Natural killer cell treated with Interleukin-12 subunit alpha and Interleukin-12 subunit beta and Interleukin-15 and Interleukin-18, amount 100 ng/mL, for 72 hours (primary cell): Measurements from ENCODE around the gene C10orf95. TPM values are rescaled to one million over a fixed set of nuclear protein-coding genes. Genes with fewer than 3 reads are reported as not detected.
A peak's percentile ranks its signal among the peaks of the same experiment; 100 is the strongest.

Source experiments
- ATAC-seq, 2 donors: fragments of 150-1000 bp; cut with Tn5 transposase in 1 of 2; sonication (Bioruptor Pico), chemical (Tn5 transposase) in 1 of 2; 2 replicates each; pipeline ENCODE4 v1.10.0; 2021
- DNase-seq: peaks from one replicate; pipeline ENCODE4 v3.0.0; 2022; ENCODE audit warnings: low spot score
- H3K27ac Mint-ChIP-seq, 2 donors: 1 replicate in 1 of 2; 2 replicates in 1 of 2; pipeline ENCODE4 v1.8.0; 2022; ENCODE audit warnings: mixed read lengths in 2 of 2, mild to moderate bottlenecking in 1 of 2, moderate library complexity in 1 of 2
- H3K27me3 Mint-ChIP-seq, 2 donors: 1 replicate in 1 of 2; 2 replicates in 1 of 2; pipeline ENCODE4 v1.8.0; 2022; ENCODE audit warnings: mixed read lengths in 2 of 2
- H3K36me3 Mint-ChIP-seq: one replicate; pipeline ENCODE4 v1.8.0; 2022; ENCODE audit warnings: mixed read lengths
- H3K4me1 Mint-ChIP-seq, 2 donors: 1 replicate in 1 of 2; 2 replicates in 1 of 2; pipeline ENCODE4 v1.8.0; 2022; ENCODE audit warnings: low read depth in 2 of 2, mixed read lengths in 2 of 2, mild to moderate bottlenecking in 1 of 2
- H3K4me3 Mint-ChIP-seq: one replicate; pipeline ENCODE4 v1.8.0; 2022; ENCODE audit warnings: mixed read lengths
- H3K9me3 Mint-ChIP-seq: 2 replicates; pipeline ENCODE4 v1.8.0; 2022; ENCODE audit warnings: mixed read lengths
- total RNA-seq, 2 donors: library from RNA; stranded (reverse); gene quantifications; one replicate each; pipeline ENCODE4 v1.2.3, GENCODE V29; 2022

Gene C10orf95
- total RNA-seq, 2 donors from 2014 or later: 0.98 TPM; not detected in 1

DNA sequence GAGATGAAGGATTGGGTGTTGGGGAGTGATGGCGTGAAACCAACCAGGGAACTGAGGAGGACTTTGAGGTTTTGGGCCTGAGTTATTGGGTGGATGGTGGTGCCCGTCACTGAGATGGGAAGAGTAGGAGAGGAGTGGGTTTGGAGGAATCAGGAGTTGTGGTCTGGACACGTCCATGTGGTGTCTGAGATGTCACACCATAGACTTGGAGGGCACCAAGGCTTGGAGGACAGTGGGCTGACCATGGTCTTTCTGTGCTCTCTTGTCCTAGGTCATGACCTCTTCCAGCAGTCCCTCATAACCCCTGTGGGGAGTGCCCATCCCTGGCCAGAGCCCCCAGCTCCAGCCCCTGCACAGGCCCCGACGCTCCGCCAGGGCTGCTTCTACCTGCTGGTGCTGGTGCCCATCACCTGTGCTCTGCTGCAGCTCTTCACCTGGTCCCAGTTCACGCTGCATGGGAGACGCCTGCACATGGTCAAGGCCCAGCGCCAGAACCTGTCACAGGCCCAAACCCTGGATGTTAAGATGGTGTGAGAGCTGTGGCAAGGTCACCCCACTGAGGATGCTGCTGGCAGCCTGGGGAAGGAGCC lies 24.2 kb upstream of the C10orf95 start:
- Mint-ChIP-seq H3K27ac (peak overlapping the region in 1 of 2 donors; percentile 16), H3K4me3 (no peak overlapping the region), H3K4me1 (peaks cover 11 to 18% of the 10 kb centered on the region in 2 donors), H3K36me3 (no peaks in the 10 kb centered on the region), H3K9me3 (no peaks in the 10 kb centered on the region), H3K27me3 (no peaks in the 10 kb centered on the region)
- ATAC-seq (no peak), DNase-seq (no peak)

DNA sequence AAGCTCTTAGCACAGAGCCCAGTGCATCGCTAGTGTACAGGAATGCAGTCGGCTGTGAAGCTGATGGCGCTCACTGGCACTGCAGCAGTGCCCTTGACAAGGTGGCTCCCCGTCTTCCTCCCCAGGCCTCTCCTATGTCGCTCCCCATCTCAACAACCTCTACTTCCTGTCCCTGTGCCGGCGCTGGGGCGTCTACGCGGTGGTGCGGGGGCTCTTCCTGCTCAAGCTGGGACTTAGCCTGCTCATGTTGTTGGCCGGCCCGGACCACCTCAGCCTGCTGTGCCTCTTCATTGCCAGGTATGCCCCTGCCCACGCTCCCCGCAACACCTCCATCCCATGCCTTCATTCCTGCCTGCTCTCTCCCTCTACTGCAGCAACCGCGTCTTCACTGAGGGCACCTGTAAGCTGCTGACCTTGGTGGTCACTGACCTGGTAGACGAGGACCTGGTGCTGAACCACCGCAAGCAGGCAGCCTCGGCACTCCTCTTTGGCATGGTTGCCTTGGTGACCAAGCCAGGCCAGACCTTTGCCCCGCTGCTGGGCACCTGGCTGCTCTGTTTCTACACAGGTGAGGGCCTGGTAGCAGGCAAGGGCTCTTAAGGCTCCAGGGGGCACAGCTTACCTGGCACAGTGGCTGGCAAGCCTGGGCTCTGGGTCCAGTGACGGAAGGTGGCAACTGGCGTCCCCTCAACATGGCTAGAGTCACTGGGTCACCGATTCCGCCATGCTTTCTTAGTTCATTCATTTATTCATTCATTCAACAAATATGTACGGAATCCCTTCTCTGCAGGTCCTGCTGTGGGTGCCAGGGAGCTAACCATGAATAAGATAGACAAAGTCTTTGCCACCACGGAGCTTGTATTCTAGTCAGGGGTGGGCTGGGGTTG lies 22.3 kb upstream of the C10orf95 start:
- no peaks in the 10 kb centered on the region for H3K36me3 Mint-ChIP-seq
- no peak overlapping the region for H3K4me3 Mint-ChIP-seq
- H3K27ac Mint-ChIP-seq: peak overlapping the region; percentile 40 to 52
- no peak for DNase-seq
- no peaks in the 10 kb centered on the region for H3K9me3 Mint-ChIP-seq
- no peak for ATAC-seq
- H3K27me3 Mint-ChIP-seq: no peaks in the 10 kb centered on the region
- H3K4me1 Mint-ChIP-seq: peaks cover 14 to 19% of the 10 kb centered on the region in 2 donors

DNA sequence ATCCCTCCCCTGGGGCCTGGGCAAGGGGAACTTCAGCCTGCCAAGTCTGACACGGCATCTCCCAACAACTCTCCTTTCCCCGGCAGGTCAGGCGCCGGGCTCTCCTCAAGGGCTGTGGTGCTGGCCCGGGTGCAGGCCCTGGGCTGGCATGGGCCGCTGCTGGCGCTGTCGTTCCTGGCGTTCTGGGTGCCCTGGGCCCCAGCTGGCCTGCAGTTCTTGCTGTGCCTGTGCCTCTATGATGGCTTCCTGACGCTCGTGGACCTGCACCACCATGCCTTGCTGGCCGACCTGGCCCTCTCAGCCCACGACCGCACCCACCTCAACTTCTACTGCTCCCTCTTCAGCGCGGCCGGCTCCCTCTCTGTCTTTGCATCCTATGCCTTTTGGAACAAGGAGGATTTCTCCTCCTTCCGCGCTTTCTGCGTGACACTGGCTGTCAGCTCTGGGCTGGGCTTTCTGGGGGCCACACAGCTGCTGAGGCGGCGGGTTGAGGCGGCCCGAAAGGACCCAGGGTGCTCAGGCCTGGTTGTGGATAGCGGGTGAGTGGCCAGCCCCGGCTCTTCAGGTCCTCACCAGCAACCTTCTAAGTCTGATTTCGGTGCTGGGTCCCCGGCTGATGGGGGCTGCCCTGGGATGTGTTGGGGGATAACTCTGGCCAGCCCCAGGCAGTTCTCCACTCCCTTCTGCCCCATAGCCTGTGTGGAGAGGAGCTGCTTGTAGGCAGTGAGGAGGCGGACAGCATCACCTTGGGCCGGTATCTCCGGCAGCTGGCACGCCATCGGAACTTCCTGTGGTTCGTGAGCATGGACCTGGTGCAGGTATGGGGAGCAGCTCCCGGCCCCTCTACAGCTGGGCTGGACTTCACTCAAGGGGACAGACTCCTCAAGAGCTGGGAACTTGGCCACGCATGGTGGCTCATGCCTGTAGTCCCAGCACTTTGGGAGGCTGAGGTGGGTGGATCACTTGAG lies 19.5 kb upstream of the C10orf95 start:
- no peak overlapping the region for H3K27ac Mint-ChIP-seq
- no peak overlapping the region for H3K4me3 Mint-ChIP-seq
- ATAC-seq: no peak
- no peaks in the 10 kb centered on the region for H3K36me3 Mint-ChIP-seq
- DNase-seq: no peak
- peaks cover 13 to 22% of the 10 kb centered on the region in 2 donors for H3K4me1 Mint-ChIP-seq
- H3K27me3 Mint-ChIP-seq: no peaks in the 10 kb centered on the region
- H3K9me3 Mint-ChIP-seq: no peaks in the 10 kb centered on the region

DNA sequence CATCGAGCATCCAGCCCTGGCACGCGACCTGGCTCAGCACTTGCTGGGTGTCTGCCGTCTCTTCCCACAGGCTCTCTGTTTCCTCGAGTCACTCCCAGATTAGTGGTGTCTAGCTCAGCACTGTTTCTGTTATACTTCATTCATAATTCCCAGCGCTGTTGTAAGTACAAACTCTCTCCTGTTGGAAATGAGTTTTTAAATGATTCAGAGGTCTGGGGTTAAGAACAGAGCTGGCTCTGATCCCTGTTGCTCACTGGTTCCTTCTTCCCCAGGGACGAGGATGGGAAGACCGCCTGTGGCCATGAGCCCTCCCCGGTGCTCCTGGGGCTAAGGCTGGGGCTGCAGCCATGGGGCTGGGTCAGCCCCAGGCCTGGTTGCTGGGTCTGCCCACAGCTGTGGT lies 17.3 kb upstream of the C10orf95 start:
- DNase-seq (no peak), ATAC-seq (peak in 1 of 2 donors; percentile 13)
- Mint-ChIP-seq H3K4me1 (peaks cover 8 to 18% of the 10 kb centered on the region in 2 donors), H3K36me3 (no peaks in the 10 kb centered on the region), H3K9me3 (no peaks in the 10 kb centered on the region), H3K27me3 (no peaks in the 10 kb centered on the region), H3K4me3 (no peak overlapping the region), H3K27ac (peak overlapping the region in 1 of 2 donors; percentile 70)

DNA sequence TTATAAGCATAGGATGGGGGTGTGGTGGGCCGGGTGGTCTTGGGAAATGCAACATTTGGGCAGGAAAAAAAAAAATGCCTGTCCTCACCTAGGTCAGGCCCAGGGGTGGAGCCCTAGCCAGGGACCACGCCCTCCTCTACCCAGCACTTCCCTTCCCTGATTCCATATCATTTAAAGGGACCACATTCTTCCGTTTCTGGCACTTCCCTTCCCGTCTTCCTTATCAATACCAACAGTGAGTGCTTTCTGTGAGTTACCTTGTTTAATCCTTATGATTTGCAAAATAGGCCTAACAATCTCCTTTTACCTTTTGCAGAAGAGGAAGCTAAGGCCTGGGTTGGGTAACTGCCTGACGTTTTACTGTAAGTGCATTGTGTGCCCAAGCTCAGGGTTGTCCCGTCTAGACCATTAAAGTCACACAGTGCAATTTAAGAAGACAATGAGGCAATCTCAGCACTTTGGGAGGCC lies 16.7 kb upstream of the C10orf95 start:
- H3K4me1 Mint-ChIP-seq: peaks cover 8 to 15% of the 10 kb centered on the region in 2 donors
- no peak overlapping the region for H3K4me3 Mint-ChIP-seq
- no peaks in the 10 kb centered on the region for H3K27me3 Mint-ChIP-seq
- DNase-seq (no peak), ATAC-seq (no peak)
- H3K9me3 Mint-ChIP-seq: no peaks in the 10 kb centered on the region
- H3K27ac Mint-ChIP-seq: no peak overlapping the region
- H3K36me3 Mint-ChIP-seq: no peaks in the 10 kb centered on the region

DNA sequence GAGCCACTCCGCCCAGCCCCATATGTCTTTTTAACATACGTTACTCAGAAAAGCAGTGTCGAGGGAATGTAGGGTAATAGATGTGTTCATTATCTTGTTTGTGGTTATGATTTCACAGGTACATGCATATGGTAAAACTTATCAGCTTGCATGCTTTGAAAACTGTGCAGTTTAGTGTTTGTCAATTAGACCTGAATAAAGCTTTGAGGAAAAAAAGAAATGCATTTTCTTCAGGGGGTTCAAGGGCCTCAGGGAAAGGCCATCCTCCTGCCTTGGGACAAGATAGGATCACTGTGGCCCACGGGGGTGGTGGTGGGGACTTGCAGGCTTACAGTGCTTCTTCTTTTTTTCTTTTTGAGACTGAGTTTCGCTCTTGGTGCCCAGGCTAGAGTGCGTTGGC lies 16.0 kb upstream of the C10orf95 start:
- Mint-ChIP-seq H3K27me3 (no peaks in the 10 kb centered on the region), H3K4me1 (peaks cover 14 to 18% of the 10 kb centered on the region in 2 donors), H3K36me3 (no peaks in the 10 kb centered on the region), H3K27ac (no peak overlapping the region), H3K9me3 (no peaks in the 10 kb centered on the region), H3K4me3 (no peak overlapping the region)
- ATAC-seq: no peak
- no peak for DNase-seq

DNA sequence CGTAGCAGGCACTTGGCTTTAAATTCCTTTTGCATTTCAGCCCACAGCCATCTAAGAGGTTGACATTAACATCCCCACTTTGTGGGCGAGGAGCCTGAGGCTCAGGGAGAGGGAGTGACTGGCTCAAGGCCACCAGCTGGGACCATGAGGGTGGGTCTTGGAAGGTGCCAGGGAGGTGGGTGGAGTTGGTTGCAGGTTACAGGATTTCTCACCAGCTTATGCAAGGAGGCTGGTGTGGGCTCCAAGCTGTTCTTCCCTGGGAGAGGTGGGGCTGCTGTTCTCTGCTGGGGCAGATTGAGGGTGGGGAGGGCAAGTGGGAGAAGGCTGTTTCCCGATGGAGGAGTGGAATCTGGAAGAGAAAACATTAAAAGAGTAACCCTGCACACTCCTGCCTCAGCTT lies 14.1 kb upstream of the C10orf95 start:
- no peak for ATAC-seq
- no peaks in the 10 kb centered on the region for H3K36me3 Mint-ChIP-seq
- H3K27ac Mint-ChIP-seq: peak overlapping the region in 1 of 2 donors; percentile 27
- H3K4me3 Mint-ChIP-seq: no peak overlapping the region
- no peaks in the 10 kb centered on the region for H3K27me3 Mint-ChIP-seq
- H3K4me1 Mint-ChIP-seq: peaks cover 31 to 35% of the 10 kb centered on the region in 2 donors
- no peak for DNase-seq
- no peaks in the 10 kb centered on the region for H3K9me3 Mint-ChIP-seq

DNA sequence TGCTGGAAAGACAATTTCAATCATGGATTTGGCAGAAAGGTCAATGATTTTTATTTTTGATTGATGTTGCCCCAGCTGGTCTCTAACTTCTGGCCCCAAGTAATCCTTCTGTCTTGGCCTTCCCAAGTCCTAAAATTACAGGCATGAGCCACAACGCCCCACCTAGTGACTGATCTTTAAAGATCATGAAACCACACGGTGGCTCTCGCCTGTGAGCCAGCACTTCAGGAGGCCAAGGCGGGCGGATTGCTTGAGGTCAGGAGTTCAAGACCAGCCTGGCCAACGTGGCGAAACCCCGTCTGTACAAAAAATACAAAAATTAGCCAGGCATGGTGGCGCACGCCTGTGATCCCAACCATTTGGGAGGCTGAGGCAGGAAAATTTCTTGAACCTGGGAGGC lies 12.6 kb upstream of the C10orf95 start:
- H3K27ac Mint-ChIP-seq: no peak overlapping the region
- peaks cover 30 to 31% of the 10 kb centered on the region in 2 donors for H3K4me1 Mint-ChIP-seq
- no peak overlapping the region for H3K4me3 Mint-ChIP-seq
- no peak for ATAC-seq
- DNase-seq: no peak
- H3K36me3 Mint-ChIP-seq: no peaks in the 10 kb centered on the region
- no peaks in the 10 kb centered on the region for H3K27me3 Mint-ChIP-seq
- no peaks in the 10 kb centered on the region for H3K9me3 Mint-ChIP-seq

DNA sequence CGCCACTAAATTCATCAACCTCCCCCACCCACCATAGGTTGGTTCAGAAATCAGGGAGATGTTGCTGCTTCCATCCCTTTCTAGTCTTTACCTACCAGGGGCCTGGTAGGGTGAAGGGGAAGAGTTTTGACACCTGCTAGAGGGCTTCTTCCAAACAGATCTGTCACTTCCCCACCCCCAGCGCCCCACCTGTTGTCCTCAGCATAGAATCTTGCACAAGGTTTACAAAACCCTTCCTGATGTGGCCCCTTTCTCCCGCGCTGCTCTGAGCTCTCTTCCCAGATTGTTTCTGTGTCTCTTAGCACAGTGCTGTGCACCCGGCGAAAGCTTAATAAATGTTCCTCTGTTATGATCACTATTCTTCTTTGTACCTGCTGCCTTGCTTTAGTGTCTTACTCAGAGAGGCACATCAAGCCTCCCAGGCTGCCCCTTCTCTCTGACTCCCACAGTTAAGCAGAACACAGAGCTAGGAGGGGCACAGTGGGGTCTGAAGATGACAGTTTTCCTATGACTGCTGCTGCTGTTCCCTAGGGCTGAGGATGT lies 11.2 kb upstream of the C10orf95 start:
- Mint-ChIP-seq H3K27ac (peak overlapping the region in 1 of 2 donors; percentile 25), H3K4me1 (peaks cover 28% of the 10 kb centered on the region in 2 donors), H3K9me3 (no peaks in the 10 kb centered on the region), H3K4me3 (peak overlapping the region; percentile 95), H3K36me3 (no peaks in the 10 kb centered on the region), H3K27me3 (no peaks in the 10 kb centered on the region)
- ATAC-seq (no peak), DNase-seq (no peak)

DNA sequence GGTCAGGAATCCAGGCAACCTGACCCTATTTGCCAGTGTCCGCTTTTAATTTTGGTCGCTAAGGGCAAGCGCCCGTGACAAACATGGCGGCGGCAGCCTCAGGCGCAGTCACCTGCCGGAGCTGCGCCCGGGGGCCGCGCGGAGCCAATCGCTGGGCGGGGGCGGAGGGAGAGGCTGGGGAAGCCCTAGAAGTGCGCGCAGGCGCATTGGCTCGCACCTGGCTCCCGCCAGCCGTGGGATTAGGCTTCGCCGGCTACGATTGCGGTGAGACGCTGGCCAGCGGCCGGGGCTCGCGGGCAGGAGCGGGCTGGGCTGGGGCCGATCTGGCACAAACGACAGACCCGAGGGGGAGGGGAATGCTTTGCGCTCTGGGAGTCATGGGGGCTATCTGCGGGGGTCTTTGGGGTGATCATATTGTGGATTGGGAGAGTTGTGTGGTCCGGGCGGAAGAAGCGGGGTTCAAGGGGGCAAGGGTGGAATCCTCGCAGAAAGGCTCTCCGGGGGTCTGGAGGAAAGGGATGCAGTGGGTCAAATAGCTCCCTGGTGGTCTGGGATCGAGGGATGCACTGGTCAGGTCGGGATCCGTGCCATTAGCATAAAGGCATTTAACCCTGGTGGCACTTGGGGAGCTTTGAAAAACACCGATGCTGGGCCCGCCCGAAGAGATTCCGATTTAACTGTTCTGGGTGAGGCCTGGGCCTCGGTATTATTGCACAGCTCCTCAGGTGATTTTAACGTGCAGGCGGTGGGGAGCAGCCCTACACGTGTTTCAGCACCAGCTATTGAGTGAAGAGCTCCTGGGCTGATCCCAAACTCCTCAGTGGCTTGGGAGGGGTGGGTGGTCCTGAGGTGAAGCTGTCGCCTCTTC lies 10.1 kb upstream of the C10orf95 start:
- H3K27ac Mint-ChIP-seq: peak overlapping the region; percentile 89 to 94
- no peaks in the 10 kb centered on the region for H3K27me3 Mint-ChIP-seq
- peaks cover 25 to 28% of the 10 kb centered on the region in 2 donors for H3K4me1 Mint-ChIP-seq
- no peaks in the 10 kb centered on the region for H3K9me3 Mint-ChIP-seq
- ATAC-seq: peak; percentile 98
- no peaks in the 10 kb centered on the region for H3K36me3 Mint-ChIP-seq
- H3K4me3 Mint-ChIP-seq: peak overlapping the region; percentile 95
- DNase-seq: peak; percentile 97

DNA sequence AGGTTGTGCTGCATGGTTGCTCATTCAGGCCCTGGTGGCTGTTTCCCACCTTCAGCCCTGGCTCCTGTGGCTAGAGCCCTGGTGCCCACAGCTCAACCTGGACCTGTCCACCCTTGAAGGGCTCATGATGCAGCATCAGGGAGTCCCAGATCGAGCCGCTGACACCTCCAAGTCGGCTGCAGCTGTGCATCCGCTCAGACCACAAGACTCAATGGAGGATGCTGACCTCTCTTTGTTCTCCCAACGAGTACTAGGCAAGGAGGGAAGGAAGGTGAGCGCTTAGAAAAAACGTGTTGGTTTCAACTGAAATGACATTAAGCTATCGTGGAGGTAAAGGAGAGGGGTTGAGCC lies 9.5 kb upstream of the C10orf95 start:
- H3K9me3 Mint-ChIP-seq: no peaks in the 10 kb centered on the region
- peaks cover 25 to 28% of the 10 kb centered on the region in 2 donors for H3K4me1 Mint-ChIP-seq
- peak overlapping the region; percentile 95 for H3K4me3 Mint-ChIP-seq
- no peaks in the 10 kb centered on the region for H3K27me3 Mint-ChIP-seq
- no peaks in the 10 kb centered on the region for H3K36me3 Mint-ChIP-seq
- peak overlapping the region; percentile 89 to 94 for H3K27ac Mint-ChIP-seq
- DNase-seq: no peak
- ATAC-seq: peak; percentile 39 to 63

DNA sequence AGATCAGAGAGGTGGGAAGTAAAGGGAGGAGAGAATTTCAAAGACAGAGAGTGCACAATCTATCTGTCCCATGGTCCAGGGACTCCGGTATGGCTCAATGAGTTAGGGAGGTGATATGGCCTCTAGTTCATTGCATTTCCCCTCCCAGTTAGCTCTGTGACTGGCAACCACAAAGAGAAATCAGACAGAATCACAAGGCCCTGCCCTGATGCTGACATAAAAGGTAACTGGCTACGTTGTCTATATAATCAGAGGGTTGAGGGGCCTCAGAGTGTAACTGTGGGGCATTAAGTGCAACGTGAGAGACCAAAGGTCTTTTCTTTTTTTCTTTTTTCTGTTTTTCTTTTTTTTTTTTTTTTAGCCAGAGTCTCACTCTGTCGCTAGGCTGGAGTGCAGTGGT lies 7.3 kb upstream of the C10orf95 start:
- ATAC-seq: no peak
- no peaks in the 10 kb centered on the region for H3K36me3 Mint-ChIP-seq
- no peak for DNase-seq
- H3K9me3 Mint-ChIP-seq: no peaks in the 10 kb centered on the region
- peaks cover 25 to 28% of the 10 kb centered on the region in 2 donors for H3K4me1 Mint-ChIP-seq
- H3K27ac Mint-ChIP-seq: peak overlapping the region in 1 of 2 donors; percentile 6
- no peaks in the 10 kb centered on the region for H3K27me3 Mint-ChIP-seq
- no peak overlapping the region for H3K4me3 Mint-ChIP-seq
